ENCODE data around the gene EMC7.
A peak's percentile ranks its signal among the peaks of the same experiment; 100 is the strongest.
"Not testable (repeated sequence)": the region's sequence is repeated elsewhere in the genome, so short reads cannot be mapped to it uniquely, and the experiment has no call there.

Gene EMC7

GRCh38 chr15:34084086-34084485, 17.6 kb downstream of the EMC7 start:
- no peak for DNase-seq (ENCODE audit: low read depth)

- DNase-seq (ENCODE audit: low read depth), result no peak
Measured at GRCh38 chr15:34079904-34080303, 21.8 kb downstream of the EMC7 start.

- no peak for DNase-seq (ENCODE audit: low read depth)
Measured at GRCh38 chr15:34078900-34079299, 22.8 kb downstream of the EMC7 start.

- DNase-seq (ENCODE audit: low read depth), result no peak
Measured at GRCh38 chr15:34076785-34077184, 24.9 kb downstream of the EMC7 start.

GRCh38 chr15:34070003-34070402, 31.7 kb downstream of the EMC7 start:
- DNase-seq (ENCODE audit: low read depth), result no peak

GRCh38 chr15:34065941-34066340, 35.7 kb downstream of the EMC7 start:
- DNase-seq (ENCODE audit: low read depth), result no peak

GRCh38 chr15:34065261-34065660, 36.4 kb downstream of the EMC7 start:
- no peak for DNase-seq (ENCODE audit: low read depth)

- DNase-seq (ENCODE audit: low read depth), result no peak
Measured at GRCh38 chr15:34064438-34064837, 37.2 kb downstream of the EMC7 start.

GRCh38 chr15:34059946-34060345, 41.7 kb downstream of the EMC7 start:
- DNase-seq (ENCODE audit: low read depth), result no peak

- DNase-seq (ENCODE audit: low read depth), result no peak
Measured at GRCh38 chr15:34059476-34059875, 42.2 kb downstream of the EMC7 start.

- DNase-seq (ENCODE audit: low read depth), result no peak
Measured at GRCh38 chr15:34056911-34057310, 44.8 kb downstream of the EMC7 start.

- DNase-seq (ENCODE audit: low read depth), result no peak
Measured at GRCh38 chr15:34055868-34056595, 45.6 kb downstream of the EMC7 start.

- DNase-seq (ENCODE audit: low read depth), result no peak
Measured at GRCh38 chr15:34054081-34054707, 47.5 kb downstream of the EMC7 start.

- DNase-seq (ENCODE audit: low read depth), result not testable (repeated sequence)
Measured at GRCh38 chr15:34050385-34050784, 51.3 kb downstream of the EMC7 start.

- no peak for DNase-seq (ENCODE audit: low read depth)
Measured at GRCh38 chr15:34049112-34049511, 52.5 kb downstream of the EMC7 start.

GRCh38 chr15:34047893-34048775, 53.5 kb downstream of the EMC7 start:
- DNase-seq (ENCODE audit: low read depth), result no peak

- no peak for DNase-seq (ENCODE audit: low read depth)
Measured at GRCh38 chr15:34046471-34047145, 55.1 kb downstream of the EMC7 start.

- no peak for DNase-seq (ENCODE audit: low read depth)
Measured at GRCh38 chr15:34043813-34044212, 57.8 kb downstream of the EMC7 start.

- DNase-seq (ENCODE audit: low read depth), result no peak
Measured at GRCh38 chr15:34043391-34043790, 58.3 kb downstream of the EMC7 start.

GRCh38 chr15:34039790-34040113, 61.9 kb downstream of the EMC7 start:
- no peak for DNase-seq (ENCODE audit: low read depth)

GRCh38 chr15:34038871-34039789, 62.5 kb downstream of the EMC7 start, which contains the start of gene AVEN:
Gene AVEN (minus strand): TSS chr15:34039204. CDS start chr15:34039046, 158 bp downstream.
- DNase-seq (ENCODE audit: low read depth), result peak; percentile 44
